ENCODE data around the gene RASGRF1. TPM values are rescaled to one million over a fixed set of nuclear protein-coding genes. Genes with fewer than 3 reads are reported as not detected.

The RASGRF1 gene
- total RNA-seq, 4 donors from 2014 or later, result not detected

- Histone ChIP-seq H3K36me3 (no peaks in the 10 kb centered on the region), H3K27ac (no peak overlapping the region), H3K9me3 (no peaks in the 10 kb centered on the region), H3K27me3 (no peaks in the 10 kb centered on the region), H3K4me3 (no peak overlapping the region), H3K4me1 (no peaks in the 10 kb centered on the region)
- intact Hi-C loops (cut with DNase I; ENCODE audit: low total_unique reads) (no loop called here), in situ Hi-C loops (cut with MboI; ENCODE audit: low sequenced_read_pairs in 4 of 4) (no loop called here)
- ATAC-seq (no peak), DNase-seq (no peak)
- TF ChIP-seq POLR2A (IDR thresholded peaks at IDR 0.05), result no peak
- TF ChIP-seq, protein P1, sequence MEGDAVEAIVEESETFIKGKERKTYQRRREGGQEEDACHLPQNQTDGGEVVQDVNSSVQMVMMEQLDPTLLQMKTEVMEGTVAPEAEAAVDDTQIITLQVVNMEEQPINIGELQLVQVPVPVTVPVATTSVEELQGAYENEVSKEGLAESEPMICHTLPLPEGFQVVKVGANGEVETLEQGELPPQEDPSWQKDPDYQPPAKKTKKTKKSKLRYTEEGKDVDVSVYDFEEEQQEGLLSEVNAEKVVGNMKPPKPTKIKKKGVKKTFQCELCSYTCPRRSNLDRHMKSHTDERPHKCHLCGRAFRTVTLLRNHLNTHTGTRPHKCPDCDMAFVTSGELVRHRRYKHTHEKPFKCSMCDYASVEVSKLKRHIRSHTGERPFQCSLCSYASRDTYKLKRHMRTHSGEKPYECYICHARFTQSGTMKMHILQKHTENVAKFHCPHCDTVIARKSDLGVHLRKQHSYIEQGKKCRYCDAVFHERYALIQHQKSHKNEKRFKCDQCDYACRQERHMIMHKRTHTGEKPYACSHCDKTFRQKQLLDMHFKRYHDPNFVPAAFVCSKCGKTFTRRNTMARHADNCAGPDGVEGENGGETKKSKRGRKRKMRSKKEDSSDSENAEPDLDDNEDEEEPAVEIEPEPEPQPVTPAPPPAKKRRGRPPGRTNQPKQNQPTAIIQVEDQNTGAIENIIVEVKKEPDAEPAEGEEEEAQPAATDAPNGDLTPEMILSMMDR (IDR thresholded peaks at IDR 0.05 in 4 of 5, conservative IDR thresholded peaks at IDR 0.05 in 1 of 5), result no peak
These were observed 32.2 kb downstream of the RASGRF1 start for GRCh38 chr15:79058260-79058850.

- no peaks in the 10 kb centered on the region for H3K4me1 ChIP-seq
- no peak overlapping the region for H3K27ac ChIP-seq
- H3K36me3 ChIP-seq, result no peaks in the 10 kb centered on the region
- in situ Hi-C loops (cut with MboI; ENCODE audit: low sequenced_read_pairs in 4 of 4), result no loop called here
- ATAC-seq (no peak), DNase-seq (no peak)
- H3K27me3 ChIP-seq, result no peaks in the 10 kb centered on the region
- no peak for TF ChIP-seq POLR2A (IDR thresholded peaks at IDR 0.05)
- TF ChIP-seq, protein P1 (IDR thresholded peaks at IDR 0.05 in 4 of 5, conservative IDR thresholded peaks at IDR 0.05 in 1 of 5), result no peak
- no peaks in the 10 kb centered on the region for H3K9me3 ChIP-seq
- H3K4me3 ChIP-seq, result no peak overlapping the region
- intact Hi-C loops (cut with DNase I; ENCODE audit: low total_unique reads), result no loop called here
These were observed 33.5 kb downstream of the RASGRF1 start for GRCh38 chr15:79057050-79057449.

GRCh38 chr15:79054350-79054749 is 36.2 kb downstream of the RASGRF1 start:
- Histone ChIP-seq H3K27ac (no peak overlapping the region), H3K4me3 (no peak overlapping the region), H3K36me3 (no peaks in the 10 kb centered on the region), H3K9me3 (no peaks in the 10 kb centered on the region), H3K27me3 (no peaks in the 10 kb centered on the region), H3K4me1 (no peaks in the 10 kb centered on the region)
- no peak for DNase-seq
- in situ Hi-C loops (cut with MboI; ENCODE audit: low sequenced_read_pairs in 4 of 4) (no loop called here), intact Hi-C loops (cut with DNase I; ENCODE audit: low total_unique reads) (no loop called here)
- TF ChIP-seq, protein P1 (IDR thresholded peaks at IDR 0.05 in 4 of 5, conservative IDR thresholded peaks at IDR 0.05 in 1 of 5), result no peak
- no peak for TF ChIP-seq POLR2A (IDR thresholded peaks at IDR 0.05)
- no peak for ATAC-seq

DNA sequence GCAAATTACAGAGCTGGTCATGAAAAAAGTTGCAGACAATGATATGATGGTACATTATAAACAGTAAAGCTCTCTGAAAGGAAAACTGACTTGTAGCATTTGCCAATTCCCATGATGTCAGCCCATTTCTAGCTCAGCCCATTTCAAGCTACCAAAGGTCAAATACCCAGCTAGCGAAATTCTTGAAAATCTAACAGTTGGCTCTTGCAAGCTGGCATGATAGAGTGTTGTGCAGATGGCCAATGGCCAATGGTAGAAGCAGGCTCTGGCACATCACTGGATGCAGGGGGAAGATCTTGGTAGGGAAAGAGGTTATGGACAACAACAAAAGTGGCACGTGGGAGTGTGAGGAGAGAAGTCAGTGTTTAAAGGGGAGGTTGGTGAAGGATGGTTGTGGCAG is 36.7 kb downstream of the RASGRF1 start:
- Histone ChIP-seq H3K4me1 (no peaks in the 10 kb centered on the region), H3K27me3 (no peaks in the 10 kb centered on the region), H3K4me3 (no peak overlapping the region), H3K27ac (no peak overlapping the region), H3K9me3 (no peaks in the 10 kb centered on the region), H3K36me3 (no peaks in the 10 kb centered on the region)
- TF ChIP-seq, protein P1 (IDR thresholded peaks at IDR 0.05 in 4 of 5, conservative IDR thresholded peaks at IDR 0.05 in 1 of 5), result no peak
- TF ChIP-seq POLR2A (IDR thresholded peaks at IDR 0.05), result no peak
- intact Hi-C loops (cut with DNase I; ENCODE audit: low total_unique reads) (no loop called here), in situ Hi-C loops (cut with MboI; ENCODE audit: low sequenced_read_pairs in 4 of 4) (no loop called here)
- no peak for DNase-seq
- no peak for ATAC-seq
